Activated T-cell treated with anti-CD3 and anti-CD28 coated beads for 24 hours (primary cell): ENCODE data around the gene SPCS3.
"Not testable (repeated sequence)": the region's sequence is repeated elsewhere in the genome, so short reads cannot be mapped to it uniquely, and the experiment has no call there.

Experiments used
- DNase-seq: peaks from one replicate; pipeline ENCODE4 v3.0.0-alpha.2; 2020; ENCODE audit warnings: low read depth

SPCS3 gene

DNA sequence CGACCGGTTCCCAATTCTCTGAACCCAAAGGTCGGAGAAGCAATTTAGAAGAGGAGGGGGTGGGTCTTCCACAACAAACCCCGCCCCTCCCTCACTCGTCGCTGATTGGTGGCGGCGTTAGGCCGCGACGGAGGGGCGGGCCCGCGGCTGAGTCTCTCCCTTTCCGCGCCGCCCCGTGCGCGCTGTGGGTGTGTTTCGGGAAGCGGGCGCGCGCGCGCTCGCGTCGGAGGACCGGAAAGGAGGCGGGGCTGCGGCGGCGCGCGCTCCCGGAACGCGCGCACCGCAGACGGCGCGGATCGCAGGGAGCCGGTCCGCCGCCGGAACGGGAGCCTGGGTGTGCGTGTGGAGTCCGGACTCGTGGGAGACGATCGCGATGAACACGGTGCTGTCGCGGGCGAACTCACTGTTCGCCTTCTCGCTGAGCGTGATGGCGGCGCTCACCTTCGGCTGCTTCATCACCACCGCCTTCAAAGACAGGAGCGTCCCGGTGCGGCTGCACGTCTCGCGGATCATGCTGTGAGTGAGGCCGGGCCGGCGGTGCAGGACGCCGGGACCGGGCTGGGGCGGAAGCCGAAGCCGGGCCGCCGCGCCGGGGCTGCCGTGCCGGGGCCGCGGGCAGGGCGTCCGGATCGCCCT, at the start of gene SPCS3:
Gene SPCS3, plus strand, starts transcription at position 263 of the 636 bp plus-strand sequence. Its CDS starts 111 bp downstream, at position 374.
- DNase-seq = peak; percentile 93

DNA sequence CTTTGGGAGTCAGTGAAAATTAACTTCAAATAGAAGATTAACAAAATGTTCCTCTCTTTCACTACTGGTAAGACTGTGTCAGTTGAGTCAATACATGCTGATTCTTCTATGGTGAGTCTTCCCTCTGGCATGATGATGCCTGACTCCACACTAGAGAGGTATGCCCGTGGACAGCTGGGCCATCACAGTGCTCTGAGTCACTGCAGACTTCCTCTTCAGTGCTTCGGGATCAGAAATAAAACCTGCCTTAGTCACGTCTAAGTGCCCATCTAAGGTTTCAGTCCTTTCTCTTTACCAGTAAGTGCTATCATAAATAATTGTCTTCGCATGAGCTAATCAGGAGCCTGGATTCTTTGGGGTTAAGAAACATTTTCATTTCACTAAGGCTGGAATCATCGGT, 49.1 kb upstream of the SPCS3 start:
- no peak for DNase-seq

DNA sequence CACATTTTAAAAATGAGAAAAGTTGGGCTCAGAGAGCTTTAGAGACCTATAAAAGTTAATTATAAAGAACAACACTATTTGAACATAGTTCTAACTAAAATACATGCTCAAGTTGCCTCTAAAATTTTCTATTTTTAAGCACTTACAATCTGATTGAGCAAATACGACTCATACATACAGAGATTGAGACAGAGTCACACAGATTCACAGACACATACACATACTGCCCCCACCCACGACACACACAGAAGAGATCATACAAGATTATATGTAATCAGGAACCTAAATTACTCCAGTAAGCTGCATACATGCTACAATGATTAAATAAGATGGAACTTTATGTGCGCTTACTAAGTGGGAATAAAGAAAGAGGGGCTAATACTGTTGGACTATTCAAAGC, 48.0 kb upstream of the SPCS3 start:
- no peak for DNase-seq

DNA sequence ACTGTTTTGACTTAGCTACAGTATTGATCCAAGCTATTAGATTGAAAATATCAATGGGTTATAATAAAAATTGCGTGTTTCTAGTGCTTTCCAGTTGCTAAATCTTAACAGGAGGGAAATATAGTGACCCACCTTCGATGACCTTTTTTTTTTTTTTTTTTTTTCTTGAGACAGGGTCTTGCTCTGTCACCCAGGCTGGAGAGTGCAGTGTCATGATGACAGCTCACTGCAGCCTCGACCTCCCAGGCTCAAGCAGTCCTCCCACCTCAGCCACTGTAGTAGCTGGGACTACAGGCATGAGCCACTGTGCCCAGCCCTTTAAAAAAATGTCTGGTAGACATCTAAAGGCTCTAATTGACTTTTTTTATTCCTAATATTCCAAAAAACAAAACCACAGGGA, 47.0 kb upstream of the SPCS3 start:
- DNase-seq = no peak

DNA sequence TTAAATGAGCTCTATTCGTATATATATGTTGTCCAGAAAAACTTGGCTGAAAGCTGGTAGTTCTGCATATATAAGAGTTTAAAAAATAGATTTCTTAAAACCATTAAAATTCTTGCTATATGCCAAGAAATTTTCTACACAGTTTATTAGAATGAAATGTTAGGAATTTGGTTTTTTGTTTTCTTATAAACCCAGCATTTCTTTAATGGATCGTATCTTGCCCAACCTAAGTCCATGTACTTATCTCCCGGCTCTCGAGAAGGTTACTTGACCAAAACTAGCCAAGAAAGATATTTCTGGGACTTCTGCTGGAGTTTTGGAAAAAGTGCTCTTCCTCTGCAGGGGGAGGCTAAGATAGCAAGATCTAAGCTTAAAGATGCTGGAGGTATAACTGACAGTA, 46.0 kb upstream of the SPCS3 start:
- no peak for DNase-seq

DNA sequence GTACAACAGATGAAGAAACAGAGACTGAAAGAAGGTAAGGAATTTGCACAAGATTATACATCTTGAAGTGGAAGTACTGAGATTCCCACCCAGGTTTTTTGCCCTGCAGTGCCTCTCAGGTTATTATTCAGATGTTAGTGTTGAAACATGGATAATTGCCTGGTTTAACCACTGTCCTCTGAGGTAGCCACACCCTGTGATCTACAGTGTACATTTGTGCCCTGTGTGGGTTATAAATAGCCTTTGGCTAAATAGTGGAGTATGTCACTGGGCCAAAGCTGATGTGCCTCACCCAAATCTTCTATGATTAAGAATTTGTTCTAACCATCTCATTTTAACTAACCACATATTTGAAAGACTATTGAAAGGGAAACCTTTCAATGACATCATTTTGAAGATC, 45.3 kb upstream of the SPCS3 start:
- no peak for DNase-seq

DNA sequence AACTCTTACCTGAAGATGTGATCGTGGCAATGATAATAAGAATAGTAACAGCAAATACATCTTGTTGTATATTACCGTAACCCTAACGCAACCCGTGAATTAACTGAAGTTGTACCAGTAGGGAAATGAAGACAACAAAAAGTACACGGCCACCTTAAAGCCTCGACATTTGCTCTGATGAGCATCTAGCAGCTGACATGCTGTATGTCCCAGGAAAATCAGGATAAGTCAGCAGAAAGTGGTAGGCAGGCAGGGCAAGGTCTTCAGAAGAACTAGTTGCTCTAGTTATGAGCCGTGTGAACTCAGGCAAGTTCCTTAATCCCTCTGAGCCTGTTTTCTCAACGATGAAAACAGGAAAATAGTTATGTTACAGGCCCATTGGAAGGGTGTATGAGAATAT, 43.1 kb upstream of the SPCS3 start:
- DNase-seq = no peak

DNA sequence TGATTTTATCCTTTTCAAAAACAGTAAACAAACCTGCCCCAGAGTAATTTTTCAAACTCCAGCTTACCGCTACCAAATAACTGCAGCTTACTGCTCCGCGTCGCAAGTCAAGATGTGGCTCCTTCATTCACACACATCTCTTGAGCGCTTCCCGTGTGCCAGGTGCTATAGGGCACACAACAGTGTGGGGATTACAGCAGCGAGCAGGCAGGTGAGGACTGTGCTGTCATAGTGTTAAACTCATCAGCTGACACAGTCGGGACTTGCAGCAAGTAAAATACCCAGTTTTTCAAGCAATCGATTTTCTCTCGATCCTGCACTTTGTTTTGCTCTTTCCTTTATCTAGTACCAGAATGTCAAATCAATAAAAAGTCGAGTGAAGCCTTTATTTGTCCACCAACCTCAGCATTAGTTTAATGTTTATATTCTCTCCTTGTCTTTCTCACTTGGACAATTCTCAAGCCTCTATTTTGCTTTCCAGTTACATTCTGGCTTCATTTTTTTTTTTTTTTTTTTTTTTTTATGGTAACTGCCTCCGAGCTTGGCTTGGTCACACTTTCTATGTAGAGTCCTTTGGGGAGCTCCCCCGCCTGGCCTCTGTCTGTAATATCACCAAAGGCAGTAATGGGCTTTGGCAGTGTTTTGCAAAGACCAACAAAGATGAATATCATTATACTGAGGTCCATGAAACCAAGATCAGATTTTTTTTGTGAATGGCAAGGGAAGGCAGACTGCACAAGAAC, 42.4 kb upstream of the SPCS3 start:
- peak; percentile 3 for DNase-seq

DNA sequence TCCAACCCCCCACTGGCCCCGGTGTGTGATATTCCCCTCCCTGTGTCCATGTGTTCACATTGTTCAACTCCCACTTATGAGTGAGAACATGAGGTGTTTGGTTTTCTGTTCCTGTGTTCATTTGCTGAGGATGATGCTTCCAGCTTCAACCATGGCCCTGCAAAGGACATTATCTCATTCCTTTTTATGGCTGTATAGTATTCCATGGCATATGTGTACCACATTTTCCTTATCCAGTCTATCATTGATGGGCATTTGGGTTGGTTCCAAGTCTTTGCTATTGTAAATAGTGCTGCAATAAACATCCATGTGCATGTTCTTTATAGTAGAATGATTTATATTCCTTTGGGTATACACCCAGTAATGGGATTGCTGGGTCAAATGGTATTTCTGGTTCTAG, 40.2 kb upstream of the SPCS3 start:
- DNase-seq = not testable (repeated sequence)

DNA sequence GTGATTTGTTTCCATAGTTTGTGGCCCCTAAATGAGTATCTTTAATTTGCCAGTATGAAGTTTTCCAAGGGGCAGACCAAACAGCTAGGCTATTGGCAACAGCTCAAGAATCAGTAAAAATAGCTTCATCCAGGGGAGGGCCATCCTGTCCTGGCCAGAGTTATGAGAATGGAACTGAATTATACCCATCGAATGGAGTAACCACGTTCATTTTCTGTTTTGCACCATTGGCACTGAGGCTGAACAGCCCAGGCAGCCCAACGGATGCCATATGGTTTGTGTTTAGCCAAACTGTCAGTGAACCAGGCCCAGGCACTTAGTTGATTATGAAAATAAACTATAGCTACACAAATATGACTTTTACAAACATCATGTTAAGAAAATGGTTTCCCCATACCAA, 33.0 kb upstream of the SPCS3 start:
- no peak for DNase-seq

DNA sequence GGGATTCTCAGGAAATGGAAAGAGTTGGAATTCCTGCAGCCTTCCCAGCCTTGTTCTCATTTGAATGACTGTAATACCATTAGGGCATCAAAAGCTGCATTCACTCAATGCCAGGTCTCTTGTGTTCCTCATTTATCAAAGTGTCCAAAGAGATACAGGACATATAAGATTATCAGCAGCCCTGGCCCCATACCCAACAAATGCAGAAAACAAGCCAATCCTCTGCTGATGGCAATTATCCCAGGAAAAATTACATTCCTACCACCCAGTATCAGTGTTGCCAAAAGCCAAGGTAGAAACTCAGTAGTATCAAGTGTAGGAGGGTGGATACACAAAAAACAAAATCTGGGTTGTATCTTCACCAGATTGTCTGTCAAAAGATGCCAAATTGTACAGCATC, 32.2 kb upstream of the SPCS3 start:
- DNase-seq = no peak

DNA sequence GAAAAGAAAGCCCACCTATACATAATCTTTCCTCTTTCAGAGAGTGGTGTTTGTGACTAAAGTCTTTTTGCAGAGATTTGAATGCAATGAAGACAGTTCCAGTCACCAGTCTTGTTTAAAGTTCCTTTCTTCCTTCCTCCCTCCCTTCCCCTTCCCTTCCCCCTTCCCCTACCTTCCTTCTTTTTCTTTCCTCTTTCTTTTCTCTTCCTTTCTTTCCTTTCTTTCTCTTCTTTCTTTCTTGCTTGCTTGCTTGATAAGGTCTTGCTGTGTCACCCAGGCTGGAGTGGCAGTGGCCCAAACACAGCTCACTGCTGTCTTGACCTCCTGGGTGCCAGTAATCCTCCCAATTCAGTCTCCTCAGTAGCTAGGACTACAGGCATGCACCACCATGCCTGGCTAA, 31.7 kb upstream of the SPCS3 start:
- no peak for DNase-seq

DNA sequence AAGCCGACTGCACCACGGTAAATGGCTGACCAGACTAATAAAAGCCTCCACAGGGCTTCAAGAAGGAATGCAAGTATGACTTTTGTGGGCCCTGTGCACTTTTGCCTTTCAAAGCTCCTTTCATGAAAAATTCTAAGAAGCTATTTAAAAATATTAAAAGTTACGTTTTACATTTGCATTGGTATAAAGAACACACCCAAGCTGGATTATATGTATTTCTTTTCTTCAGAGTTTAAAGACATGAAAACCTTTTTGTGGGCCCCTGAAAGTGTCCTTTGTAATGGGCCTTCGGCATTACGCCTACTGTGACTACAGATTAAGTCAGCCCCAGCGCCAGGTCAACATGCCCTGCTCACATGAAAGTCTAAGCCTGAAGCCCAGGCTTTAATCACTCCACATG, 30.2 kb upstream of the SPCS3 start:
- no peak for DNase-seq

DNA sequence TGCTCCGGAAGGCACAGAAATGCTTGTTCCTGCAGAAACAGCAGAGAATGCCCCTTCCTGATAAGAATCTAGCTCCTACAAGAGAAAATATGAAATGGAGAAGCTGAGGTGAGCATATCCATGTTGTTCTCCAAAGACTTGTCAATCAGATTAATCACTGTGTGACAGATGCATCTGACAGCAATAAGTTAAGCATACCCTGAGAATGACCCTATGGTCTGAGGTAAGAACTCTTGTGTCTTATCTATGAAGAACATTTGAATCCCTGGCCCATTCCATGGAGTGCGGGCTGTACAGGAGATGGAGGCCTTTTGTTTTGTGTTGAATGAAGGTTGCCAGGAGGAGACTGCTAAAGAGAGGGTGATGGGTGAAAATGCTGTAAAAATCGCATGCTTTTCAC, 29.2 kb upstream of the SPCS3 start:
- no peak for DNase-seq

DNA sequence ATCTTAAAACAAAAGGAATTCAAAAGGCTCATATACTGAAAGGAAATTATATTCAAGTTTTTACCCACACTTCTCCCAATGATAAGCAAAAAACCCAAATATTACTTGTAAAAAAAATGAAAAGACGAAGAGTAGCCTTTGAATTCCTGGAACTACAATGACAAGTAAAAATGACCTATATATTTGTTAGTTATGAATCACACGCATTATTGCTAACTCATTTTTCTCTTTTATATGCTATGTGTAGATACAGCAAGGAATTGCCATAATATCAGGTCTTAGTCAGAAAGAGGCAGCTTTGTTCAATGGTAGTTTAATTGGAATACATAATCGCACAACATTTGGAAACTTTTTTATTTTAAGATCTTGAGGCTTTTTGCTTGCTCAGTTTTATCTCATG, 28.0 kb upstream of the SPCS3 start:
- no peak for DNase-seq

DNA sequence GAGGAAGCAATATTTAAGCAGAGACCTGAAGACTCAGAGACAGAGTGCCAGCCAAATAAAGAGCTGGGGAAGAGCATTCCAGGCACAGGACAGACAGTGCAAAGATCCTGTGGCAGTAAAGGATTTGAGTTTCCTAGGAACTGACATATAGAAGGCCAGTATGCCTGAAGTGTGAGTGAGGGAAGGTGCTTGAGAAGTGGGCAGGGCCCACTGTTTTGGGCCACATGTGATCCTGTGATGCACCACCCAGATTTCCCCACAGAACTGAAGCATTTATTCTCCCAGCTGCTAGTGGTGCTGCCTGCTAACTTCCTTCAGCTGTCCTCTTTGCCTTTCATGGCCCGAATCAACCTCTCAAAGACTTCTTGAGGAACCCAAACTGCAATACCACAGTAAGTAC, 26.8 kb upstream of the SPCS3 start:
- DNase-seq = no peak

DNA sequence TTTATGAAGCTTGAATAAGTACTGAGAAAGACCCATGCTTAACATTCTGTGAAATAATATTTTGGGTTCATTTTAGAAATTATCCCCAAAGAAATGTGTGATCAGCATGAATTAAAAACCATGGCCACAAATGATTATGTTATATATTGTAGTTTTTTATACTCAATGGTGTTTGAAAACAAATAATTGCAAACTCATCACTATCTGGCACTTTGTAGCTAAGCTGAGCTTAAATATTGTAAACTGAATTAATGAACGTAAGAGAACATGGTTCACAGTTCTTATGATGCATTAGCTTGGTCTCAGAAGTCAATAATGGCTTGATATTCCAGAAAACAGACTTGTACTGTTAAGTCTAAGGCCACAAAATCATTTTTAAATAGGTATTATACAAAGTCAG, 26.1 kb upstream of the SPCS3 start:
- DNase-seq = no peak

DNA sequence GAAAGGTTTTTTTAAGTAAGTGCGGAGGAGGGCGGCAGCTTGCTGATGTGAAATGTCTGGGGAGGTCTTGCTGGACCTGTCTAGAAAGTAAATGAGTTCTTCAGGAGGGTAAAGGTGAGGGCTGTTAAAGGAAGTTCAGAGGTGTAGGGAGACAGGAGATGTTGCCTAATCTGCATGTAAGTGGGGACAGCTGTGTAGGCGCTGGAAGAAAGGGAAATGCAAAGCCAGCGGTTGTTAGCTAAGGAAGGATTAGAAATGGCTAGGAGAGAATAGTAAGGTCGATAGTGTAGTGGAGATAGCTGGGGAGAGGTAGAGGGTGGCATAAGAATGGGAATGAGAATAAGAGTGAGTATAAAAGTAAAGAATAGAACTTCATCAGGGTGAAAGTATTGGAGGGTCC, 23.9 kb upstream of the SPCS3 start:
- not testable (repeated sequence) for DNase-seq

DNA sequence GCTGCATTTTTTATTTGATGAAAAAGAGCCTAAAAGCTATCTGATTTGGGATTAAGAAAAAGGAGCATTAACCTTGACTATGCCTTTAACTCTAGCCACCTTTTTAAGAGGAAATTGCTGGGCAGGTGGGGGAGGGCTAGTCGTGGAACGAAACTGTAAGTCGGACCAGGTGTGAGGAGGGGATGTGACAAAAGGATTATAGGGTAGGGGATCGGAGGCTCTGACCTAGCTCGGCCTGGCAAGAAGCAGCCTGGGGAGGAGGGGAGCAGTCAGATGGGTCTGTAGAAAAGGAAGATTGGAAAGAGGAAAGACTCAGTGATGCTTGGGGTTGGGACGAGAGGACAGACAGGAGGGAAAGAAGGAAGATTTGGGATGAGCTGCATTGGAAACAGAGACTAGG, 21.1 kb upstream of the SPCS3 start:
- no peak for DNase-seq

DNA sequence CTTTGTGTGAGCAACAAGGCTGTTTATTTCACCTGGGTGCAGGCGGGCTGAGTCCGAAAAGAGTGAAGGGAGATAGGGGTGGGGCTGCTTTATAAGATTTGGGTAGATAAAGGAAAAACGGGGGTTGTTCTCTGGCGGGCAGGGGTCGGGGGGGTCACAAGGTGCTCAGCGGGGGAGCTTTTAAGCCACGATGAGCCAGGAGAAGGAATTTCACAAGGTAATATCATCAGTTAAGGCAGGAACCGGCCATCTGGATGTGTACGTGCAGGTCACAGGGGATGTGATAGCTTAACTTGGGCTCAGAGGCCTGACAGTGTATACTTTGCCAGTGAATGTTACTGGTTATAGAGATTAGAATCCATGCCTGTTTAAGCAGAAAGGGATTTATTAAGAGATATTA, 19.7 kb upstream of the SPCS3 start:
- no peak for DNase-seq

DNA sequence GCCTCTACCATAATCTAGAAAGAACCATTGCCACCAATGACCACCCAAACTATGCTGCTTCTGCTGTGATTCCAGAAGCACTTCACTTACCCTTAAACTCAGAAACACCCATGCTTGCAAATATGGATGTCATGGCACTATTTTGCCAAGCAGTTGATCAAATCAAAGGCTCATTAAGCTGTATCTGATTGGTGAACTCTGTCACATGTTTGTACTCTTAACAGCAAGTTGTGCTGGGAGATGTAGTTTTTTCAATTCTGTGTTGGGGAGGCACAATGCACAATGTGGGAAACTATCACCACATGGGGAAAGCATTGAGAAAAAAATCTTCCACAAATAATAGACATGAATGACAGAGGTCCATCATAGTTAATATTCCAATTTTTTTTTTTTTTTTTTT, 19.2 kb upstream of the SPCS3 start:
- DNase-seq = no peak

DNA sequence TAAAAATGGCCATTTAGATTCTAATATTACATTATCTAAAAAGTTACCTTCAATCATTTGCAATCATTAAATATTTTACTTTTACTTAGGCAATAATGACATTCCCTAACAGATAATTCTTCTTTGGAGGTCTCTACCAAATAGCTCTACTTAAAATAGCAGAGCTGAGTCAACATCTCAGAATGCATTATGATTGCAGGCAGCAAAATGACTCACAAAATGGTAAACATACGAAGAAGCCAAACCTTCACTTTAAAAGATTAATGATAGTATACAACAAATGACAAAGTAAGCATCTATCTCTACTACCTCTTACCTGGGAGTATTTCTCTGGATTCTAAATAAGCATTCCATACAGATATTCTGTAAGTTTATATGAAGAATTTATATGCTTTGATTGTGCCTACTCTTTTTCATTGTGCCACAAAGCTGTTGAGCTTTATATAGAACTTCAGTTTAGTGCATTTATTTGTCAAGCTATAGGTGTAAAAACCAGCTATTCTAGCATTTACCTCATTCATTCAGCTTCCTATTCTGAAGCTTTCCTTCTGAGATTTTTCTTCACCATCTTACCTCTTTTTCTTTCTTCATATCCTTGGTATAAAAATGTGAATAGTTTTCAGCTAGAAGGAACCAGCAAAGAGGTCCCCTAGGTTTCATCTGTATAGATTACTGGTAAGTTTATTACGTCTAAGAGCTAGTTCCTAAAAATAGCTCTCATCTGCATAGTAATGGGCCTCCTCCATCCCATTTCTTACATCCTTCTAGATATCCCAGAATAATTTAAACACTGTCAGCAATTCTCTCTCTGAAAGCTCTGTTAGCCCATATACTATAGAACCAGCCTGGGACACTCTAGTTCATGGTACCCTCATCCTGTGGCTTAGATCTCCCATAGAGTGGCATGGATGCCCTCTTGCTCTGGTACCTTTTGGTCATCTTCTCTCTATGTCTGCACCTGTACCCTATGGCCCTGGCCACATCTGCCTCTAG, 17.2 kb upstream of the SPCS3 start:
- no peak for DNase-seq

DNA sequence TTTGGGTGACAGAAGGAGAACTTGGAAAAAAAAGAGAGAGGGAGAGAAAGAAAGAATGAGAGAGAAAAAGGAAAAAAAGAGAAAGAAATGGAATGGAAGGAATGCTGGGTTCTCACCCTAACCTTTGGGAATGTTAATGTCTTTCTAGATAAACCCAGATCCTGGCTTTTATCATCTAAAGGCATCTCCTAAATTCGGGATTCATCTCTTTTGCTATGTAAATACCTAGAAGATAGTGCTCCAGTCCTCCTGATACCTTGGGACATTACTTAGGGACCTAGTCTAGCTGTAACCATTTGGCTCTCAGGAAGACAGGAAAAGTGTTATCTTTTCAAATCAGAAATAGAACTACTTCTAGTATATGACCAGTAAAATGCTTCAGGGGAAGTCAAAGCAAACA, 15.8 kb upstream of the SPCS3 start:
- DNase-seq = no peak
